Activated CD8-positive, alpha-beta T cell treated with anti-CD3 and anti-CD28 coated beads for 36 hours (primary cell): Measurements from ENCODE around the gene PHF2. TPM values are rescaled to one million over a fixed set of nuclear protein-coding genes. Genes with fewer than 3 reads are reported as not detected.

Source experiments
- ATAC-seq: fragments of 200-7000 bp; cut with Tn5 transposase; one replicate; pipeline ENCODE4 v1.10.0; 2021; ENCODE audit warnings: mild to moderate bottlenecking, moderate library complexity
- CTCF ChIA-PET: fragments of 350-600 bp; sonication (Branson Sonifier 250); formaldehyde crosslinking; loops from one replicate; lab custom pipeline; 2021; ENCODE audit warnings: antibody characterized with exemption; lab: Charles Lee
- POLR2A ChIA-PET: fragments of 350-600 bp; sonication (Branson Sonifier 250); formaldehyde crosslinking; loops from one replicate; lab custom pipeline; 2021; ENCODE audit warnings: antibody characterized with exemption; lab: Charles Lee
- DNase-seq: peaks from one replicate; pipeline ENCODE4 v3.0.0-alpha.2; 2020
- H3K27ac Mint-ChIP-seq: one replicate; pipeline ENCODE4 v1.8.0; 2021; ENCODE audit warnings: mild to moderate bottlenecking, mixed read lengths
- H3K27me3 Mint-ChIP-seq: one replicate; pipeline ENCODE4 v1.8.0; 2021; ENCODE audit warnings: mixed read lengths
- H3K36me3 Mint-ChIP-seq: one replicate; pipeline ENCODE4 v1.8.0; 2021; ENCODE audit warnings: low read depth, mixed read lengths
- H3K4me1 Mint-ChIP-seq: one replicate; pipeline ENCODE4 v1.8.0; 2021; ENCODE audit warnings: low read depth, mixed read lengths
- H3K4me3 Mint-ChIP-seq: one replicate; pipeline ENCODE4 v1.8.0; 2021; ENCODE audit warnings: mild to moderate bottlenecking, moderate library complexity, mixed read lengths
- H3K9me3 Mint-ChIP-seq: one replicate; pipeline ENCODE4 v1.8.0; 2021; ENCODE audit warnings: mixed read lengths
- intact Hi-C: fragments of 100-400 bp; cut with micrococcal nuclease; formaldehyde crosslinking; loops from one replicate; pipeline ENCODE4 v1.10.0; 2022
- total RNA-seq, 2 experiments: library from RNA; stranded (reverse); gene quantifications; one replicate each; pipeline ENCODE4 v1.2.3, GENCODE V29; 2021
- TF ChIP-seq, protein P1 (sequence below): fragments of 200-600 bp; IDR thresholded peaks from one replicate; pipeline ENCODE4 v1.8.0; 2022; ENCODE audit warnings: antibody characterized with exemption, mild to moderate bottlenecking

PHF2 gene
- total RNA-seq, 2 experiments from 2014 or later: 12.9 to 13.1 TPM

DNA sequence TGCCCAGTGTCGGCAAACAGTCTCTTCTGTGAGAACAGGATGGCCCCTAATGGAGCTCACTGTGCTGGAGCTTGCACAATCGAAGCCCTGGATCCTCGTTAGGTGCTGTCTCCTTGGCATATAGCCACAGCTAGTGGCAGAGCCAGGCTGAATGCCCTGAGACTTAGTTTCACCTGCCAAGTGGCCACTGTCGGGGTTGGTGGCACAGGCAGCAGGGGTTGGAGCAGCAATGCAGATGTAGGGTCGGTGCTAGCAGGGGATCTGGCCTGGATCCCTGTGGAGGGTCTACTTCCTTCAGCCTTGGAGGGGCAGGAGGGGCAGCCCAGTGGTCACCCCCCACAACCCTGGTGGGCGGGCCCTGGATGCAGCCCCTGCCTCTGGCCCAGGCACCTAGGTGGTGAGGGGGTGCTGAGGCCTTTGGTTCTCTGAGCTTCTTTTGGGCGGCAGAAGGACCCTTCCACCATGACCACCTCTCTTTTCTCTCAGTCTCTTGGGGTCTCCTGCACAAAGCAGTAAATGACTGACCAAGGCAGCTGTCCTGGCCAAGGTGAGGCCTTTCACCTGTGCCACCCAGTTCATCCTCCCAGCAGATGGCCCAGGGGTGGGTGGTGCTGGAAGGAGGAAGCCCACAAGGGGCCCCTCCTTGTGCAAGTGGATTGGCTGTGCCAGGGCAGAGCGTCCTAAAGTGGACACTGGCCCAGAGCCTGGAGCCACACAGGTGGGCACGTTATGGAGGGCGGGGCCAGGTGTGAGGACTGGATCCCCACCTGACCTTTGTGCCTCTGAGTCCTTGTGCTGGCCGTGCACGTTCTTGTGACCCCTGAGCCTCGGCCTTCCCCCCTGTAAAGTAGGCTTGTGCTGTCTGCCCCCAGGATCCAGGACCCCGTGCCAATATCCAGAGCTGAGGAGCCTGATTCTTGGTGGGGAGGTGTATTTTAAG is 44.8 kb downstream of the PHF2 start:
- H3K36me3 Mint-ChIP-seq: peaks cover 2% of the 10 kb centered on the region
- peaks cover 22% of the 10 kb centered on the region for H3K4me1 Mint-ChIP-seq
- H3K27ac Mint-ChIP-seq: no peak overlapping the region
- TF ChIP-seq, protein P1, sequence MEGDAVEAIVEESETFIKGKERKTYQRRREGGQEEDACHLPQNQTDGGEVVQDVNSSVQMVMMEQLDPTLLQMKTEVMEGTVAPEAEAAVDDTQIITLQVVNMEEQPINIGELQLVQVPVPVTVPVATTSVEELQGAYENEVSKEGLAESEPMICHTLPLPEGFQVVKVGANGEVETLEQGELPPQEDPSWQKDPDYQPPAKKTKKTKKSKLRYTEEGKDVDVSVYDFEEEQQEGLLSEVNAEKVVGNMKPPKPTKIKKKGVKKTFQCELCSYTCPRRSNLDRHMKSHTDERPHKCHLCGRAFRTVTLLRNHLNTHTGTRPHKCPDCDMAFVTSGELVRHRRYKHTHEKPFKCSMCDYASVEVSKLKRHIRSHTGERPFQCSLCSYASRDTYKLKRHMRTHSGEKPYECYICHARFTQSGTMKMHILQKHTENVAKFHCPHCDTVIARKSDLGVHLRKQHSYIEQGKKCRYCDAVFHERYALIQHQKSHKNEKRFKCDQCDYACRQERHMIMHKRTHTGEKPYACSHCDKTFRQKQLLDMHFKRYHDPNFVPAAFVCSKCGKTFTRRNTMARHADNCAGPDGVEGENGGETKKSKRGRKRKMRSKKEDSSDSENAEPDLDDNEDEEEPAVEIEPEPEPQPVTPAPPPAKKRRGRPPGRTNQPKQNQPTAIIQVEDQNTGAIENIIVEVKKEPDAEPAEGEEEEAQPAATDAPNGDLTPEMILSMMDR: no peak
- intact Hi-C loops: no loop called here
- ATAC-seq: no peak
- no peak overlapping the region for H3K4me3 Mint-ChIP-seq
- H3K9me3 Mint-ChIP-seq: peaks cover under 1% of the 10 kb centered on the region
- ChIA-PET CTCF (no interaction called here), POLR2A (interaction anchor here (0.8 kb wide), 1 partner anchor 194 kb away, joined by 4 read pairs; no protein-coding TSS in a partner anchor)
- H3K27me3 Mint-ChIP-seq: no peaks in the 10 kb centered on the region
- no peak for DNase-seq

DNA sequence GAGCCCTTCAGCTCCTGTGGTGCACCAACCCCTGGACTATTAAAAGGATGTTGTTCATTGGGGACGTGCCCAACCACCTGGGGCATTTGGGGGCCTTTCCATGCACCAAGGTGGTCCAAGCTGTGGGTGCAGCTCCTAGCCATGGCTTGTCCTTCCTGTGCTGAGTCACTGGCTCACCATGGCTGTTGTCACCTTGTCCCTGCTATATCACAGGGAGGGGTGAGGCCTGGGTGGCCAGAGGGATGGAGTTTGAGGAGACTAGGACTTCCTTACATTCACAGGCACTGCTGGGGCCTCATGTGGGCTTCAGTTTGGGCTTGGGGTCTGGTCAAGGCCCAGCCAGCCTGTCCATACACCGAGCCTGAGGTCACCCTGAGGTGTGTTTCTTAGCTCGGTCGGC is 45.5 kb downstream of the PHF2 start:
- intact Hi-C loops: no loop called here
- ChIA-PET CTCF (no interaction called here), POLR2A (no interaction called here)
- DNase-seq (no peak), ATAC-seq (no peak)
- peaks cover 22% of the 10 kb centered on the region for H3K4me1 Mint-ChIP-seq
- TF ChIP-seq, protein P1: no peak
- H3K27me3 Mint-ChIP-seq: no peaks in the 10 kb centered on the region
- peaks cover 5% of the 10 kb centered on the region for H3K36me3 Mint-ChIP-seq
- H3K27ac Mint-ChIP-seq: no peak overlapping the region
- H3K9me3 Mint-ChIP-seq: peaks cover 2% of the 10 kb centered on the region
- H3K4me3 Mint-ChIP-seq: no peak overlapping the region

DNA sequence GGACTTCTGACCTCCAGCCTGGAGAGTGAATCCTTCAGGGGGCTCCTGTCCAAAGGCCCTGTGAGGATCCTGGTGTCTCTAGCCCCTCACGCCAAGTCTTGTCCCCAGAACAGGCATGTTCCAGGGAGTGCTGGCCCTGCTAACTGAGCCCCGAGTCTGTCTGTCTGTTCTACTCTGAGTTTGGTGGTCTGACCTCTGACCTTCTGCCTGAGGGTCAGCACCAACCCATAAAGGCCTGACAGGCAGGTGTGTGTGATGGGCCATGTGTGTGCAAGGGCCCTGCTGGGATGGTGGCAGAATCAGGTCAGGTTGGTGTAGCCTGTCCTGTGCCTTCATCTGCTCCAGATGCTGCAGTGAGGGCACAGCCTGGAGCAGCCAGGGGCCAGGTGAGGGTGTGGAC is 46.3 kb downstream of the PHF2 start:
- ChIA-PET POLR2A (interaction anchor here (0.7 kb wide), 1 partner anchor 215 kb away, joined by 3 read pairs; no protein-coding TSS in a partner anchor), CTCF (no interaction called here)
- TF ChIP-seq, protein P1: no peak
- peaks cover 5% of the 10 kb centered on the region for H3K9me3 Mint-ChIP-seq
- no peak for DNase-seq
- intact Hi-C loops: no loop called here
- no peak for ATAC-seq
- H3K4me3 Mint-ChIP-seq: no peak overlapping the region
- no peaks in the 10 kb centered on the region for H3K27me3 Mint-ChIP-seq
- peaks cover 16% of the 10 kb centered on the region for H3K4me1 Mint-ChIP-seq
- peaks cover 8% of the 10 kb centered on the region for H3K36me3 Mint-ChIP-seq
- no peak overlapping the region for H3K27ac Mint-ChIP-seq

DNA sequence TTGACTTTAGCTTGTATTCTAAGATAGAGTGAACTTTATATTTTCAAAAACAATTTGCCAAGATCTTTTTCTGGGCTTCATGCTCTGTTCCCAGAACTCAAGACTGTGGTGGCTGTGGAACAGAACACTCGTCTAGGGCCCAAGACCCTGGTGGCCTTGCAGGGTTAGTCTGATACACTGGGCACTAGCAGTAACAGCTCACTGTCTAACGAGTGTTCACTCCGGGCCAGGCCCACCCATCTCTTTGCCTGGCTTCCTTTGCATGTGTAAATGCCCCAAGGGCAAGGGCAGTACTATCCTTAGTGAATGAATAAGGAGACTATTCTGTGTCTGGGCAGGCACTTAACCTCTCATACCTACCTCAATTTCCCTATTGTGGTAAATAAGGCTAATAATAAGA is 47.4 kb downstream of the PHF2 start:
- ChIA-PET CTCF (no interaction called here), POLR2A (no interaction called here)
- H3K27ac Mint-ChIP-seq: no peak overlapping the region
- TF ChIP-seq, protein P1: no peak
- peaks cover 12% of the 10 kb centered on the region for H3K36me3 Mint-ChIP-seq
- H3K4me1 Mint-ChIP-seq: peaks cover 10% of the 10 kb centered on the region
- no peak overlapping the region for H3K4me3 Mint-ChIP-seq
- DNase-seq: no peak
- intact Hi-C loops: no loop called here
- no peaks in the 10 kb centered on the region for H3K27me3 Mint-ChIP-seq
- peaks cover 13% of the 10 kb centered on the region for H3K9me3 Mint-ChIP-seq
- no peak for ATAC-seq

DNA sequence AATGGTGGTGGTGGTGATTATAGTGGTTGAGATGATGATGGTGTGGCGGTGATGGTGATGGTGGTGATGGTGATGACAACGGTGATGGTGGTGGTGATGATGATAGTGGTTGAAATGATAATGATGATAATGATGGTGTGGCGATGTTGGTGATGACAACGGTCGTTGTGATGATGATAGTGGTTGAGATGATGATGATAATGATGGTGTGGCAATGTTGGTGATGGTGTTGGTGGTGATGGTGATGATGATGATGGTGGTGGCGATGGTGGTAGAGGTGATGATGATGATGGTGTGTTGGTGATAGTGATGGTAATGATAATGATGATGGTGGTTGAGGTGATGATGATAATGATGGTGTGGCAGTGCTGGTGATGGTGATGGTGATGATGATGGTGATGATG is 48.0 kb downstream of the PHF2 start:
- H3K27ac Mint-ChIP-seq: no peak overlapping the region
- H3K36me3 Mint-ChIP-seq: peaks cover 12% of the 10 kb centered on the region
- peaks cover 9% of the 10 kb centered on the region for H3K4me1 Mint-ChIP-seq
- H3K9me3 Mint-ChIP-seq: peaks cover 13% of the 10 kb centered on the region
- TF ChIP-seq, protein P1: no peak
- DNase-seq (no peak), ATAC-seq (no peak)
- ChIA-PET POLR2A (no interaction called here), CTCF (no interaction called here)
- H3K27me3 Mint-ChIP-seq: no peaks in the 10 kb centered on the region
- intact Hi-C loops: no loop called here
- no peak overlapping the region for H3K4me3 Mint-ChIP-seq
